Brain microvascular endothelial cell (primary cell): Measurements from ENCODE around the gene ZIC5.
A peak's percentile ranks its signal among the peaks of the same experiment; 100 is the strongest.

Experiments
- DNase-seq: peaks from one replicate; pipeline ENCODE4 v3.0.0-alpha.2; 2020
- H3K27ac ChIP-seq: fragments of 250-450 bp; sonication (Bioruptor Pico); 2 replicates; pipeline ENCODE4 v1.5.1; 2020; ENCODE audit warnings: mild to moderate bottlenecking, moderate library complexity
- H3K27me3 ChIP-seq: fragments of 250-450 bp; sonication (Bioruptor Pico); replicated peaks from 2 replicates; pipeline ENCODE4 v1.5.1; 2020; ENCODE audit warnings: mild to moderate bottlenecking
- H3K36me3 ChIP-seq: fragments of 250-450 bp; sonication (Bioruptor Pico); replicated peaks from 2 replicates; pipeline ENCODE4 v1.5.1; 2020; ENCODE audit warnings: mild to moderate bottlenecking
- H3K4me3 ChIP-seq: 2 replicates; pipeline ENCODE4 v1.5.1; 2011; ENCODE audit warnings: low read depth, mild to moderate bottlenecking, control low read depth, low read length, moderate library complexity
- CTCF ChIP-seq: IDR thresholded peaks from 2 replicates; pipeline ENCODE4 v1.5.1; 2011; ENCODE audit warnings: low read depth, mild to moderate bottlenecking, moderate library complexity, low read length, control low read depth, inconsistent platforms; ENCODE audit errors: missing control alignments
- in situ Hi-C: cut with HindIII; loops from 2 replicates; pipeline ENCODE4 v1.10.0; 2017; ENCODE audit warnings: low sequenced_read_pairs, low pct_ligation_motif_present

Gene ZIC5

GRCh38 chr13:99971576-99972189, at the start of gene ZIC5:
Gene ZIC5, minus strand, starts transcription at chr13:99971767. Its CDS starts 164 bp downstream, at chr13:99971603.
- in situ Hi-C loops: no loop called here
- Histone ChIP-seq H3K4me3 (peak within 1 kb of the TSS; percentile 34), H3K27me3 (peaks cover 16% of the 10 kb centered on the region), H3K36me3 (no peaks in the 10 kb centered on the region), H3K27ac (no peak within 1 kb of the TSS)
- TF ChIP-seq CTCF: no peak
- DNase-seq: no peak

GRCh38 chr13:100019780-100020356, 48.3 kb upstream of the ZIC5 start:
- H3K27ac ChIP-seq: no peak overlapping the region
- no peak overlapping the region for H3K4me3 ChIP-seq
- no peak for TF ChIP-seq CTCF
- no peaks in the 10 kb centered on the region for H3K36me3 ChIP-seq
- no peak for DNase-seq
- no peaks in the 10 kb centered on the region for H3K27me3 ChIP-seq
- in situ Hi-C loops: no loop called here

- DNase-seq: no peak
- in situ Hi-C loops: no loop called here
- no peak for TF ChIP-seq CTCF
- no peaks in the 10 kb centered on the region for H3K27me3 ChIP-seq
- H3K27ac ChIP-seq: no peak overlapping the region
- no peaks in the 10 kb centered on the region for H3K36me3 ChIP-seq
- H3K4me3 ChIP-seq: no peak overlapping the region
Measured at GRCh38 chr13:100014621-100015020, 43.1 kb upstream of the ZIC5 start.

- DNase-seq: no peak
- no peaks in the 10 kb centered on the region for H3K27me3 ChIP-seq
- no peak for TF ChIP-seq CTCF
- no peak overlapping the region for H3K27ac ChIP-seq
- no peak overlapping the region for H3K4me3 ChIP-seq
- in situ Hi-C loops: no loop called here
- no peaks in the 10 kb centered on the region for H3K36me3 ChIP-seq
Measured at GRCh38 chr13:99998261-99998660, 26.7 kb upstream of the ZIC5 start.

- in situ Hi-C loops: no loop called here
- no peaks in the 10 kb centered on the region for H3K36me3 ChIP-seq
- no peak for DNase-seq
- H3K4me3 ChIP-seq: no peak overlapping the region
- no peak for TF ChIP-seq CTCF
- H3K27me3 ChIP-seq: no peaks in the 10 kb centered on the region
- no peak overlapping the region for H3K27ac ChIP-seq
Measured at GRCh38 chr13:99997702-99998214, 26.2 kb upstream of the ZIC5 start.
